Vagina (tissue), 2 donors: ENCODE measurements around the gene GRK3.

Experiments used
- CTCF ChIP-seq, 3 experiments: fragments of 450-650 bp in 2 of 3; fragments of 200-600 bp in 1 of 3; sonication (generic) in 1 of 3; IDR thresholded peaks; one replicate each; pipeline ENCODE4 v1.5.1; 2017 to 2019; ENCODE audit warnings: antibody characterized with exemption in 3 of 3, mild to moderate bottlenecking in 2 of 3, moderate library complexity in 2 of 3
- POLR2A ChIP-seq, 2 donors: fragments of 450-650 bp; IDR thresholded peaks; one replicate each; pipeline ENCODE4 v1.6.1; 2017; ENCODE audit warnings: antibody characterized with exemption in 2 of 2, mild to moderate bottlenecking in 2 of 2, moderate library complexity in 2 of 2
- POLR2AphosphoS5 ChIP-seq, 2 donors: sonication (generic); formaldehyde crosslinking; IDR thresholded peaks; one replicate each; pipeline ENCODE4 v1.9.0; 2017; ENCODE audit warnings: antibody characterized with exemption in 2 of 2, mild to moderate bottlenecking in 2 of 2, low read depth in 1 of 2; ENCODE audit not compliant: insufficient read depth in 1 of 2

GRCh38 chr22:25630447-25630846 lies 66.0 kb downstream of the GRK3 start:
- TF ChIP-seq CTCF (IDR thresholded peaks at IDR 0.05) (no peak), POLR2AphosphoS5 (IDR thresholded peaks at IDR 0.05; ENCODE audit: insufficient read depth in 1 of 2, low read depth in 1 of 2) (no peak), POLR2A (IDR thresholded peaks at IDR 0.05) (no peak)
